ENCODE data around the gene QRFP. TPM values are rescaled to one million over a fixed set of nuclear protein-coding genes. Genes with fewer than 3 reads are reported as not detected.

QRFP gene
- polyA plus RNA-seq, 3 donors, result 0.18 to 0.60 (median 0.21) TPM

DNA sequence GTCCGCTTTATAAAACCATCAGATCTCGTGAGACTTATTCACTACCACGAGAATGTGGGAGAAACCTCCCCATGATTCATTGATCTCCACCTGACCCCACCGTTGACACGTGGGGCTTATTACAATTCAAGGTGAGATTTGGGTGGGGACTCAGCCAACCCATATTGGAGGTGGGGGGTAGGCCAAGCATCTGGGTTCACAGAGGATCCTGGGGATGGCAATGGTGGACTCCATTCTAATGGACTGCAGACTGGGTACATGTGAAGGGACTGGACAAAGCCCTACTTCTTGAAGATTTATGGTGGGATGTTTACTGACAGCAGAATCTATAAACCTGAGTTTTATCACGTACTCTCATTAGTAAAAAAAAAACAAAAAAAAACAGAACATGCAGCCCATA, 15.1 kb downstream of the QRFP start:
- Histone ChIP-seq H3K9me3 (replicated peaks in 1 of 2; ENCODE audit: control insufficient read depth in 1 of 2, insufficient read depth in 1 of 2, low read length in 2 of 2) (no peaks in the 10 kb centered on the region), H3K36me3 (replicated peaks in 1 of 2; ENCODE audit: control insufficient read depth in 1 of 2, insufficient read depth in 2 of 2, low read length in 2 of 2) (peaks cover 68 to 96% of the 10 kb centered on the region in 2 donors)
- intact Hi-C loops (cut with micrococcal nuclease), result no loop called here

DNA sequence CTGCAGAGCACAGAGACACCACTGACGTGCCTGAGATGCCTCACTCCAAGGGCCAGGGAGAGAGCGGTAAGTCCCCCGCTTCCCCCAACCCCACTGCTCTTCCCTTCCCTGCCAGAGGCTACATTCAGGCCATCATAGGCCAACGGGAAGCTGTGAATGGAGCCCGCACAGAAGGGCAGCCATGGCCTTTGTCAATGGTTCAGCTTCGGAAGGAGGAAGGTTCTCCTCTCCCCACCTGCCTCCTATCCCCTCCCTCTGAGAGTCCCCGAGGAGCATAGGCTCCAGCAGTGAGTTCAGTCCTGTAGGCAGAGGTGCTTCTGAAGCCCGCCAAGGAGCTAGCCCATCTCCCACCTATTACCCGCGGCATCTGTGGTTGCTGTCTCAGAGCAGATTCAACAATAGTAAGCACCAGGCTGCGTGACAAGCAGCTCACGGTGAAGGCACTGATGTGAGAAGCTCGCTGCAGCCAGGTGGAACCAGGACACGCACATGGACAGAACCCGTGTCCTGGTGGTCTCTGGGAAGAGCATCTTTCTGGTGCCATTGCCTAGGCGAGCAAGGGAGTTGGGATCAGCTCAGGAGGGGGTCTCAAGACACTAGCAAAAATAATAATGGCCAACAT, 15.9 kb downstream of the QRFP start:
- TF ChIP-seq, protein P1, sequence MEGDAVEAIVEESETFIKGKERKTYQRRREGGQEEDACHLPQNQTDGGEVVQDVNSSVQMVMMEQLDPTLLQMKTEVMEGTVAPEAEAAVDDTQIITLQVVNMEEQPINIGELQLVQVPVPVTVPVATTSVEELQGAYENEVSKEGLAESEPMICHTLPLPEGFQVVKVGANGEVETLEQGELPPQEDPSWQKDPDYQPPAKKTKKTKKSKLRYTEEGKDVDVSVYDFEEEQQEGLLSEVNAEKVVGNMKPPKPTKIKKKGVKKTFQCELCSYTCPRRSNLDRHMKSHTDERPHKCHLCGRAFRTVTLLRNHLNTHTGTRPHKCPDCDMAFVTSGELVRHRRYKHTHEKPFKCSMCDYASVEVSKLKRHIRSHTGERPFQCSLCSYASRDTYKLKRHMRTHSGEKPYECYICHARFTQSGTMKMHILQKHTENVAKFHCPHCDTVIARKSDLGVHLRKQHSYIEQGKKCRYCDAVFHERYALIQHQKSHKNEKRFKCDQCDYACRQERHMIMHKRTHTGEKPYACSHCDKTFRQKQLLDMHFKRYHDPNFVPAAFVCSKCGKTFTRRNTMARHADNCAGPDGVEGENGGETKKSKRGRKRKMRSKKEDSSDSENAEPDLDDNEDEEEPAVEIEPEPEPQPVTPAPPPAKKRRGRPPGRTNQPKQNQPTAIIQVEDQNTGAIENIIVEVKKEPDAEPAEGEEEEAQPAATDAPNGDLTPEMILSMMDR (IDR thresholded peaks at IDR 0.05), result no peak
- Histone ChIP-seq H3K9me3 (replicated peaks in 1 of 2; ENCODE audit: control insufficient read depth in 1 of 2, insufficient read depth in 1 of 2, low read length in 2 of 2) (no peaks in the 10 kb centered on the region), H2AFZ (ENCODE audit: insufficient read depth, low read depth, low read length, poor library complexity, severe bottlenecking) (no peak overlapping the region), H3K4me3 (replicated peaks in 1 of 3; ENCODE audit: low read depth in 2 of 3, low read length in 3 of 3) (no peak overlapping the region), H3K4me1 (ENCODE audit: control insufficient read depth in 1 of 2, insufficient read depth in 2 of 2, low read length in 2 of 2) (no peaks in the 10 kb centered on the region), H3K79me2 (ENCODE audit: insufficient read depth, low read length) (no peaks in the 10 kb centered on the region), H3K27ac (ENCODE audit: low read depth in 1 of 2, low read length in 2 of 2) (no peak overlapping the region), H3K36me3 (replicated peaks in 1 of 2; ENCODE audit: control insufficient read depth in 1 of 2, insufficient read depth in 2 of 2, low read length in 2 of 2) (peaks cover 61 to 95% of the 10 kb centered on the region in 2 donors), H3K9ac (ENCODE audit: insufficient read depth, low read length, poor library complexity, severe bottlenecking) (no peak overlapping the region), H3K27me3 (ENCODE audit: control insufficient read depth in 2 of 2, insufficient read depth in 2 of 2, low read length in 2 of 2) (no peaks in the 10 kb centered on the region), H4K20me1 (ENCODE audit: insufficient read depth, low read length) (no peaks in the 10 kb centered on the region), H3K4me2 (replicated peaks; ENCODE audit: extremely low read depth, low read length, poor library complexity, severe bottlenecking) (no peak overlapping the region)
- DNase-seq, result no peak
- Mint-ChIP-seq H3K4me3 (no peak overlapping the region), H3K27me3 (ENCODE audit: low read depth in 3 of 3) (peaks cover 0 to 2% (median 0%) of the 10 kb centered on the region in 3 donors), H3K9me3 (no peaks in the 10 kb centered on the region), H3K4me1 (no peaks in the 10 kb centered on the region), H3K36me3 (peaks cover 73 to 90% of the 10 kb centered on the region in 2 donors), H3K27ac (peak overlapping the region in 1 of 7 donors; percentile 26)
- 99% methylated on average over 12 of the region's 16 CpGs for WGBS (ENCODE audit: insufficient coverage)
- intact Hi-C loops (cut with micrococcal nuclease), result no loop called here

More for the DNA sequence above, 15.1 kb downstream of the QRFP start:
- H3K4me2 ChIP-seq (replicated peaks; ENCODE audit: extremely low read depth, low read length, poor library complexity, severe bottlenecking), result no peak overlapping the region
- Mint-ChIP-seq H3K36me3 (peaks cover 80 to 94% of the 10 kb centered on the region in 2 donors), H3K4me3 (no peak overlapping the region), H3K27me3 (ENCODE audit: low read depth in 3 of 3) (peaks cover 0 to 2% (median 0%) of the 10 kb centered on the region in 3 donors), H3K4me1 (no peaks in the 10 kb centered on the region), H3K27ac (no peak overlapping the region), H3K9me3 (no peaks in the 10 kb centered on the region)
- H3K27me3 ChIP-seq (ENCODE audit: control insufficient read depth in 2 of 2, insufficient read depth in 2 of 2, low read length in 2 of 2), result no peaks in the 10 kb centered on the region
- H3K79me2 ChIP-seq (ENCODE audit: insufficient read depth, low read length), result no peaks in the 10 kb centered on the region
- no peaks in the 10 kb centered on the region for H3K4me1 ChIP-seq (ENCODE audit: control insufficient read depth in 1 of 2, insufficient read depth in 2 of 2, low read length in 2 of 2)
- whole genome bisulfite sequencing (ENCODE audit: insufficient coverage), result no CpG with 5 or more reads among the region's 6 CpGs
- H4K20me1 ChIP-seq (ENCODE audit: insufficient read depth, low read length), result no peaks in the 10 kb centered on the region
- TF ChIP-seq, protein P1 (IDR thresholded peaks at IDR 0.05), result no peak
- no peak overlapping the region for H3K4me3 ChIP-seq (replicated peaks in 1 of 3; ENCODE audit: low read depth in 2 of 3, low read length in 3 of 3)
- no peak overlapping the region for H2AFZ ChIP-seq (ENCODE audit: insufficient read depth, low read depth, low read length, poor library complexity, severe bottlenecking)
- DNase-seq, result no peak
- H3K9ac ChIP-seq (ENCODE audit: insufficient read depth, low read length, poor library complexity, severe bottlenecking), result no peak overlapping the region
- H3K27ac ChIP-seq (ENCODE audit: low read depth in 1 of 2, low read length in 2 of 2), result no peak overlapping the region

Measured in CD14-positive monocyte (primary cell).